Gastroesophageal sphincter (tissue), 4 donors: Measurements from ENCODE around the gene GSTO2. TPM values are rescaled to one million over a fixed set of nuclear protein-coding genes. Genes with fewer than 3 reads are reported as not detected.

Experiments used
- ATAC-seq: fragments of 150-250 bp; one replicate; pipeline ENCODE4 v1.9.1; 2016; ENCODE audit warnings: mild to moderate bottlenecking, moderate library complexity
- H3K27ac ChIP-seq, 4 donors: fragments of 200-600 bp; sonication (generic) in 3 of 4; 1 replicate in 3 of 4; 2 replicates in 1 of 4; pipeline ENCODE4 v1.5.1; 2016 to 2019
- H3K27me3 ChIP-seq: fragments of 200-600 bp; sonication (generic); one replicate; pipeline ENCODE4 v1.5.1; 2019
- H3K36me3 ChIP-seq, 2 donors: fragments of 200-600 bp; sonication (generic); one replicate each; pipeline ENCODE4 v1.5.1; 2019; ENCODE audit warnings: control low read depth in 1 of 2
- H3K4me1 ChIP-seq, 3 donors: fragments of 200-600 bp; sonication (generic); 1 replicate in 2 of 3; 2 replicates in 1 of 3; pipeline ENCODE4 v1.5.1; 2016 to 2019; ENCODE audit warnings: control low read depth in 2 of 3
- H3K4me3 ChIP-seq, 2 donors: fragments of 200-600 bp; sonication (generic); one replicate each; pipeline ENCODE4 v1.5.1; 2019; ENCODE audit warnings: mild to moderate bottlenecking in 1 of 2, moderate library complexity in 1 of 2
- H3K9me3 ChIP-seq, 3 donors: fragments of 200-600 bp; sonication (generic); one replicate each; pipeline ENCODE4 v1.5.1; 2017 to 2019; ENCODE audit warnings: control low read depth in 2 of 3
- CTCF ChIP-seq, 4 experiments: fragments of 200-600 bp in 2 of 4; fragments of 450-650 bp in 2 of 4; sonication (generic) in 1 of 4; IDR thresholded peaks; one replicate each; pipeline ENCODE4 v1.5.1; 2017 to 2019; ENCODE audit warnings: antibody characterized with exemption in 4 of 4, mild to moderate bottlenecking in 2 of 4, moderate library complexity in 2 of 4
- EP300 ChIP-seq: sonication (generic); formaldehyde crosslinking; IDR thresholded peaks from one replicate; pipeline ENCODE4 v1.6.1; 2017; ENCODE audit warnings: antibody characterized with exemption, mild to moderate bottlenecking
- POLR2A ChIP-seq, 2 donors: fragments of 450-650 bp; IDR thresholded peaks; one replicate each; pipeline ENCODE4 v1.6.1; 2017; ENCODE audit warnings: antibody characterized with exemption in 2 of 2, mild to moderate bottlenecking in 2 of 2, moderate library complexity in 1 of 2
- POLR2AphosphoS5 ChIP-seq: sonication (generic); formaldehyde crosslinking; IDR thresholded peaks from one replicate; pipeline ENCODE4 v1.6.1; 2017; ENCODE audit warnings: antibody characterized with exemption
- WGBS, 2 donors: methylation state at CpG; one replicate each; pipeline ENCODE4 v1.1.5; 2018; ENCODE audit warnings: low coverage in 1 of 2; 5-methylcytosine and 5-hydroxymethylcytosine counted together
- total RNA-seq, 4 donors: library from RNA; depleted of rRNA; stranded (reverse); fragments of >200 nt; gene quantifications; one replicate each; pipeline ENCODE4 v1.1.0, GENCODE V29; 2016

GSTO2 gene
- total RNA-seq, 4 donors from 2014 or later: 0.15 to 1.3 (median 0.21) TPM

GRCh38 chr10:104323085-104323484 is 54.1 kb downstream of the GSTO2 start:
- TF ChIP-seq POLR2AphosphoS5 (no peak), CTCF (IDR thresholded peaks at IDR 0.05) (no peak), EP300 (no peak), POLR2A (IDR thresholded peaks at IDR 0.05) (no peak)
- H3K4me1 ChIP-seq: peaks cover 18 to 100% (median 98%) of the 10 kb centered on the region in 3 donors
- no peak for ATAC-seq

GRCh38 chr10:104323760-104324201 is 54.8 kb downstream of the GSTO2 start:
- Histone ChIP-seq H3K9me3 (no peaks in the 10 kb centered on the region), H3K4me1 (peaks cover 18 to 100% (median 98%) of the 10 kb centered on the region in 3 donors)

More at GRCh38 chr10:104323085-104323484, 54.1 kb downstream of the GSTO2 start:
- Histone ChIP-seq H3K27ac (peak overlapping the region in 3 of 4 donors; percentile 83 to 100 (median 98)), H3K36me3 (no peaks in the 10 kb centered on the region), H3K27me3 (no peaks in the 10 kb centered on the region), H3K4me3 (no peak overlapping the region), H3K9me3 (no peaks in the 10 kb centered on the region)
- WGBS, 2 donors: 86% methylated on average over 1 of the region's 1 CpG; no CpG with 5 or more reads in 1 of the 2 donors

GRCh38 chr10:104324221-104324686 is 55.3 kb downstream of the GSTO2 start:
- no peak for TF ChIP-seq POLR2AphosphoS5
- no peak for TF ChIP-seq CTCF (IDR thresholded peaks at IDR 0.05)
- TF ChIP-seq POLR2A (IDR thresholded peaks at IDR 0.05): no peak
- TF ChIP-seq EP300: no peak
- no peaks in the 10 kb centered on the region for H3K27me3 ChIP-seq
- H3K27ac ChIP-seq: peak overlapping the region in 3 of 4 donors; percentile 98 to 100 (median 99)
- no peaks in the 10 kb centered on the region for H3K9me3 ChIP-seq
- H3K36me3 ChIP-seq: no peaks in the 10 kb centered on the region
- WGBS, 2 donors: 55 to 76% methylated on average over 6 of the region's 9 CpGs
- no peak overlapping the region for H3K4me3 ChIP-seq
- H3K4me1 ChIP-seq: peaks cover 20 to 100% (median 98%) of the 10 kb centered on the region in 3 donors
- ATAC-seq: no peak

More at GRCh38 chr10:104323760-104324201, 54.8 kb downstream of the GSTO2 start:
- no peak for TF ChIP-seq CTCF (IDR thresholded peaks at IDR 0.05)
- TF ChIP-seq POLR2AphosphoS5: no peak
- TF ChIP-seq POLR2A (IDR thresholded peaks at IDR 0.05): no peak
- TF ChIP-seq EP300: no peak
- no peaks in the 10 kb centered on the region for H3K27me3 ChIP-seq
- no peaks in the 10 kb centered on the region for H3K36me3 ChIP-seq
- no peak for ATAC-seq
- H3K27ac ChIP-seq: peak overlapping the region in 3 of 4 donors; percentile 98 to 100 (median 99)
- H3K4me3 ChIP-seq: no peak overlapping the region
- WGBS, 2 donors: 88% methylated on average over 1 of the region's 4 CpGs; no CpG with 5 or more reads in 1 of the 2 donors

DNA sequence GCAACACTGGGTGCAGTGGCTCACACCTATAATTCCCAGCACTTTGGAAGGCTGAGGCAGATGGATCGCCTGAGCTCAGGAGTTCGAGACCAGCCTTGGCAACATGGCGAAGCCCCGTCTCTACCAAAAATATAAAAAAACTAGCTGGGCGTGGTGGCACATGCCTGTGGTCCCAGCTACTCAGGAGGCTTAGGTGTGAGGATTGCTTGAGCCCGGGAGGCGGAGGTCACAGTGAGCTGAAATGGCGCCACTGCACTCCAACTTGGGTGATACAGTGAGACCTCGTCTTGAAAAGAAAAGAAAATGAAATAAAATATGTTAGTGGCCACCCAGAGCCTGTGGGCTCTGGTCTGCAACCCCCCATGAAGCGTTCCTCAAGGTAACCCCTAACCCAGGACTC is 55.9 kb downstream of the GSTO2 start:
- TF ChIP-seq CTCF (IDR thresholded peaks at IDR 0.05) (no peak), EP300 (no peak), POLR2AphosphoS5 (no peak), POLR2A (IDR thresholded peaks at IDR 0.05) (no peak)
- H3K27me3 ChIP-seq: no peaks in the 10 kb centered on the region
- H3K36me3 ChIP-seq: no peaks in the 10 kb centered on the region
- H3K4me3 ChIP-seq: no peak overlapping the region
- peak overlapping the region; percentile 50 to 100 (median 98) for H3K27ac ChIP-seq
- peaks cover 26 to 100% (median 98%) of the 10 kb centered on the region in 3 donors for H3K4me1 ChIP-seq
- ATAC-seq: no peak
- WGBS, 2 donors: 95 to 96% methylated on average over 4 to 6 of the region's 10 CpGs
- H3K9me3 ChIP-seq: no peaks in the 10 kb centered on the region
